HCT116 (cell line): ENCODE results near the gene SEBOX. TPM values are rescaled to one million over a fixed set of nuclear protein-coding genes. Genes with fewer than 3 reads are reported as not detected.

Experiments
- ATAC-seq: fragments of 200-7000 bp; cut with Tn5 transposase; 2 replicates; pipeline ENCODE4 v1.9.1; 2020; ENCODE audit warnings: mild to moderate bottlenecking, moderate library complexity
- BruUV-seq: library from RNA; stranded (reverse); fragments of 400-500 nt; replicated peaks from 2 replicates; lab custom pipeline; 2021; lab: Mats Ljungman, UMichigan
- CTCF ChIA-PET: fragments of 300-600 bp; sonication (Branson Sonifier 250); formaldehyde crosslinking; loops from one replicate; lab custom pipeline; 2021; ENCODE audit warnings: antibody characterized with exemption; lab: Charles Lee
- POLR2A ChIA-PET: fragments of 300-600, 350-600 bp; sonication (Branson Sonifier 250); formaldehyde crosslinking; loops from one replicate; lab custom pipeline; 2021; ENCODE audit warnings: antibody characterized with exemption; lab: Charles Lee
- RAD21 ChIA-PET, 2 experiments: fragments of 300-600 bp; sonication (Branson Sonifier 250); formaldehyde crosslinking; loops; one replicate each; lab custom pipeline; 2023; ENCODE audit warnings: low total read pairs in 2 of 2; ENCODE audit not compliant: uncharacterized antibody in 2 of 2, unreplicated experiment in 2 of 2, low non-redundant PET in 1 of 2; lab: Charles Lee
- DNase-seq: peaks from one replicate; pipeline ENCODE4 v3.0.0-alpha.2; 2010; ENCODE audit warnings: low read depth, low spot score
- H2AFZ ChIP-seq: fragments of 200-600 bp; shearing (Covaris generic), sonication (generic); 2 replicates; pipeline ENCODE4 v1.6.1; 2017; ENCODE audit warnings: low read depth, mixed run types, mixed read lengths, antibody characterized with exemption, low read length; ENCODE audit not compliant: poor library complexity, severe bottlenecking
- H3K27ac ChIP-seq: 2 replicates; pipeline ENCODE4 v1.5.1; 2012; ENCODE audit warnings: low read depth, low read length
- H3K27me3 ChIP-seq: fragments of 200-600 bp; sonication (generic); 2 replicates; pipeline ENCODE4 v1.6.1; 2016; ENCODE audit warnings: mixed run types, low read length, mixed read lengths; ENCODE audit not compliant: insufficient read depth
- H3K36me3 ChIP-seq, 2 experiments: fragments of 200-500 bp in 1 of 2; fragments of 200-600 bp in 1 of 2; sonication (Bioruptor generic) in 1 of 2; sonication (generic) in 1 of 2; 2 replicates each; pipeline versions ENCODE4 v1.5.1 to v1.6.1; 2014 to 2016; ENCODE audit warnings: low read length in 2 of 2, inconsistent platforms in 1 of 2, mixed read lengths in 1 of 2, mixed run types in 1 of 2; ENCODE audit not compliant: insufficient read depth in 2 of 2, control insufficient read depth in 1 of 2
- H3K4me1 ChIP-seq, 2 experiments: fragments of 200-600 bp in 1 of 2; sonication (generic) in 1 of 2; 2 replicates each; pipeline versions ENCODE4 v1.5.1 to v1.6.1; 2012 to 2017; ENCODE audit warnings: low read length in 2 of 2, inconsistent platforms in 1 of 2, mild to moderate bottlenecking in 1 of 2, mixed read lengths in 1 of 2, mixed run types in 1 of 2, moderate library complexity in 1 of 2; ENCODE audit not compliant: insufficient read depth in 2 of 2, control insufficient read depth in 1 of 2
- H3K4me2 ChIP-seq: fragments of 200-600 bp; sonication (generic); 2 replicates; pipeline ENCODE4 v1.6.1; 2017; ENCODE audit warnings: mixed run types, low read length, mixed read lengths
- H3K4me3 ChIP-seq, 2 experiments: fragments of 200-600 bp in 1 of 2; sonication (generic) in 1 of 2; replicated peaks in 1 of 2; 2 replicates each; pipeline ENCODE4 v1.5.1; 2011 to 2016; ENCODE audit warnings: low read length in 2 of 2, control low read depth in 1 of 2, low read depth in 1 of 2, mild to moderate bottlenecking in 1 of 2, mixed read lengths in 1 of 2, mixed run types in 1 of 2
- H3K79me2 ChIP-seq: fragments of 200-600 bp; sonication (generic); 2 replicates; pipeline ENCODE4 v1.6.1; 2017; ENCODE audit warnings: mild to moderate bottlenecking, mixed run types, low read length, moderate library complexity, mixed read lengths; ENCODE audit not compliant: insufficient read depth
- H3K9ac ChIP-seq: fragments of 200-600 bp; sonication (generic); 2 replicates; pipeline ENCODE4 v1.6.1; 2016; ENCODE audit warnings: low read length, mixed read lengths
- H3K9me2 ChIP-seq: fragments of 200-600 bp; sonication (generic), shearing (Covaris generic); 2 replicates; pipeline ENCODE4 v1.6.1; 2017; ENCODE audit warnings: mixed run types, mild to moderate bottlenecking, moderate library complexity; ENCODE audit not compliant: insufficient read depth
- H3K9me3 ChIP-seq, 2 experiments: fragments of 200-500 bp in 1 of 2; fragments of 200-600 bp in 1 of 2; sonication (Bioruptor generic) in 1 of 2; sonication (generic) in 1 of 2; 2 replicates each; pipeline ENCODE4 v1.6.1; 2014 to 2017; ENCODE audit warnings: low read length in 2 of 2, mixed read lengths in 2 of 2, inconsistent platforms in 1 of 2, low read depth in 1 of 2, mild to moderate bottlenecking in 1 of 2, mixed run types in 1 of 2, moderate library complexity in 1 of 2; ENCODE audit not compliant: control insufficient read depth in 1 of 2, insufficient read depth in 1 of 2
- H4K20me1 ChIP-seq: fragments of 200-600 bp; sonication (generic), shearing (Covaris generic); 2 replicates; pipeline ENCODE4 v1.6.1; 2017; ENCODE audit warnings: mixed run types, mild to moderate bottlenecking, moderate library complexity; ENCODE audit not compliant: insufficient read depth
- CEBPB ChIP-seq: IDR thresholded peaks from 2 replicates; pipeline ENCODE4 v1.6.1; 2012; ENCODE audit warnings: low read depth
- EZH2phosphoT487 ChIP-seq: fragments of 200-600 bp; IDR thresholded peaks from 2 replicates; pipeline ENCODE4 v1.6.1; 2018; ENCODE audit warnings: antibody characterized with exemption, borderline replicate concordance
- JUND ChIP-seq: IDR thresholded peaks from 2 replicates; pipeline ENCODE4 v1.6.1; 2012
- MAX ChIP-seq: IDR thresholded peaks from 2 replicates; pipeline ENCODE4 v1.6.1; 2012
- POLR2AphosphoS5 ChIP-seq: IDR thresholded peaks from 2 replicates; pipeline ENCODE4 v1.6.1; 2011; ENCODE audit warnings: mild to moderate bottlenecking, low read depth, low read length, moderate library complexity
- RAD21 ChIP-seq: IDR thresholded peaks from 2 replicates; pipeline ENCODE4 v1.6.1; 2012; ENCODE audit warnings: low read depth, mild to moderate bottlenecking
- SP1 ChIP-seq: IDR thresholded peaks from 2 replicates; pipeline ENCODE4 v1.6.1; 2012; ENCODE audit warnings: low read depth
- TCF7L2 ChIP-seq: IDR thresholded peaks from 2 replicates; pipeline ENCODE4 v1.7.0; 2011; ENCODE audit warnings: borderline replicate concordance, inconsistent platforms; ENCODE audit not compliant: insufficient read depth, insufficient read length; ENCODE audit errors: extremely low read depth
- ZFX ChIP-seq: fragments of 450-650 bp; IDR thresholded peaks from 2 replicates; pipeline ENCODE4 v1.6.1; 2017
- ZNF274 ChIP-seq: fragments of 200-500 bp; sonication (Bioruptor generic); IDR thresholded peaks from 2 replicates; pipeline ENCODE4 v1.6.1; 2014; ENCODE audit warnings: mild to moderate bottlenecking, low read depth, low read length, inconsistent platforms
- intact Hi-C: fragments of 100-400 bp; cut with micrococcal nuclease; formaldehyde crosslinking; loops from 2 replicates; pipeline ENCODE4 v1.10.0; 2022
- total RNA-seq: library from RNA; stranded (reverse); gene quantifications from one replicate; pipeline ENCODE4 v1.2.1, GENCODE V29; 2021; ENCODE audit not compliant: unreplicated experiment
- TF ChIP-seq, protein P1 (sequence below): IDR thresholded peaks from 2 replicates; pipeline ENCODE4 v1.6.1; 2011; ENCODE audit warnings: mild to moderate bottlenecking, low read length, moderate library complexity; ENCODE audit not compliant: insufficient replicate concordance; ENCODE audit errors: extremely low read depth
- TF ChIP-seq, protein P2 (sequence below): IDR thresholded peaks from 2 replicates; pipeline ENCODE4 v1.6.1; 2012
- TF ChIP-seq, protein P3 (sequence below), 3 experiments: fragments of 200-600 bp in 1 of 3; sonication (generic) in 1 of 3; IDR thresholded peaks in 2 of 3; conservative IDR thresholded peaks in 1 of 3; 2 replicates each; pipeline ENCODE4 v1.5.1; 2012 to 2017; ENCODE audit warnings: low read depth in 2 of 3, low read length in 2 of 3, antibody characterized with exemption in 1 of 3, borderline replicate concordance in 1 of 3, control low read depth in 1 of 3, mild to moderate bottlenecking in 1 of 3, mixed read lengths in 1 of 3, mixed run types in 1 of 3, moderate library complexity in 1 of 3; ENCODE audit not compliant: insufficient read depth in 1 of 3

Gene SEBOX
- total RNA-seq, 1 experiment from 2014 or later = not detected

- TF ChIP-seq ZNF274 (no peak), MAX (peak; percentile 69), POLR2AphosphoS5 (peak; percentile 97), JUND (no peak), EZH2phosphoT487 (no peak)
Measured at GRCh38 chr17:28357061-28357900, 7.7 kb downstream of the SEBOX start, which contains the start of gene POLDIP2 (continued).

GRCh38 chr17:28350271-28350670 lies 14.7 kb downstream of the SEBOX start:
- CTCF ChIA-PET = no interaction called here
- no peak overlapping the region for H3K4me3 ChIP-seq
- RAD21 ChIA-PET = no interaction called here
- H3K27ac ChIP-seq = no peak overlapping the region
- BruUV-seq = no TSS peak
- H3K27me3 ChIP-seq = no peaks in the 10 kb centered on the region
- H3K4me2 ChIP-seq = no peak overlapping the region
- no peaks in the 10 kb centered on the region for H3K9me3 ChIP-seq
- H4K20me1 ChIP-seq = no peaks in the 10 kb centered on the region
- POLR2A ChIA-PET = no interaction called here
- peaks cover 45 to 66% of the 10 kb centered on the region in 2 experiments for H3K36me3 ChIP-seq
- H3K79me2 ChIP-seq = peaks cover 10% of the 10 kb centered on the region; the same call in 1 of the 2 replicates
- no peak overlapping the region for H2AFZ ChIP-seq
- intact Hi-C loops = no loop called here
- no peak overlapping the region for H3K9ac ChIP-seq
- H3K9me2 ChIP-seq = no peaks in the 10 kb centered on the region
- no peak for ATAC-seq
- TF ChIP-seq SP1 (no peak), MAX (no peak), RAD21 (no peak), CEBPB (no peak), JUND (no peak), ZFX (no peak), TCF7L2 (no peak)
- TF ChIP-seq, protein P1, sequence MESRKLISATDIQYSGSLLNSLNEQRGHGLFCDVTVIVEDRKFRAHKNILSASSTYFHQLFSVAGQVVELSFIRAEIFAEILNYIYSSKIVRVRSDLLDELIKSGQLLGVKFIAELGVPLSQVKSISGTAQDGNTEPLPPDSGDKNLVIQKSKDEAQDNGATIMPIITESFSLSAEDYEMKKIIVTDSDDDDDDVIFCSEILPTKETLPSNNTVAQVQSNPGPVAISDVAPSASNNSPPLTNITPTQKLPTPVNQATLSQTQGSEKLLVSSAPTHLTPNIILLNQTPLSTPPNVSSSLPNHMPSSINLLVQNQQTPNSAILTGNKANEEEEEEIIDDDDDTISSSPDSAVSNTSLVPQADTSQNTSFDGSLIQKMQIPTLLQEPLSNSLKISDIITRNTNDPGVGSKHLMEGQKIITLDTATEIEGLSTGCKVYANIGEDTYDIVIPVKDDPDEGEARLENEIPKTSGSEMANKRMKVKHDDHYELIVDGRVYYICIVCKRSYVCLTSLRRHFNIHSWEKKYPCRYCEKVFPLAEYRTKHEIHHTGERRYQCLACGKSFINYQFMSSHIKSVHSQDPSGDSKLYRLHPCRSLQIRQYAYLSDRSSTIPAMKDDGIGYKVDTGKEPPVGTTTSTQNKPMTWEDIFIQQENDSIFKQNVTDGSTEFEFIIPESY = no peak
- TF ChIP-seq, protein P2, sequence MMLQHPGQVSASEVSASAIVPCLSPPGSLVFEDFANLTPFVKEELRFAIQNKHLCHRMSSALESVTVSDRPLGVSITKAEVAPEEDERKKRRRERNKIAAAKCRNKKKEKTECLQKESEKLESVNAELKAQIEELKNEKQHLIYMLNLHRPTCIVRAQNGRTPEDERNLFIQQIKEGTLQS = no peak
- TF ChIP-seq, protein P3, sequence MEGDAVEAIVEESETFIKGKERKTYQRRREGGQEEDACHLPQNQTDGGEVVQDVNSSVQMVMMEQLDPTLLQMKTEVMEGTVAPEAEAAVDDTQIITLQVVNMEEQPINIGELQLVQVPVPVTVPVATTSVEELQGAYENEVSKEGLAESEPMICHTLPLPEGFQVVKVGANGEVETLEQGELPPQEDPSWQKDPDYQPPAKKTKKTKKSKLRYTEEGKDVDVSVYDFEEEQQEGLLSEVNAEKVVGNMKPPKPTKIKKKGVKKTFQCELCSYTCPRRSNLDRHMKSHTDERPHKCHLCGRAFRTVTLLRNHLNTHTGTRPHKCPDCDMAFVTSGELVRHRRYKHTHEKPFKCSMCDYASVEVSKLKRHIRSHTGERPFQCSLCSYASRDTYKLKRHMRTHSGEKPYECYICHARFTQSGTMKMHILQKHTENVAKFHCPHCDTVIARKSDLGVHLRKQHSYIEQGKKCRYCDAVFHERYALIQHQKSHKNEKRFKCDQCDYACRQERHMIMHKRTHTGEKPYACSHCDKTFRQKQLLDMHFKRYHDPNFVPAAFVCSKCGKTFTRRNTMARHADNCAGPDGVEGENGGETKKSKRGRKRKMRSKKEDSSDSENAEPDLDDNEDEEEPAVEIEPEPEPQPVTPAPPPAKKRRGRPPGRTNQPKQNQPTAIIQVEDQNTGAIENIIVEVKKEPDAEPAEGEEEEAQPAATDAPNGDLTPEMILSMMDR (IDR thresholded peaks at IDR 0.05 in 2 of 3, conservative IDR thresholded peaks at IDR 0.05 in 1 of 3; ENCODE audit: borderline replicate concordance in 1 of 3, insufficient read depth in 1 of 3, low read depth in 2 of 3, low read length in 2 of 3) = no peak
- DNase-seq = no peak
- peaks cover 0 to 9% of the 10 kb centered on the region in 2 experiments; a peak in 2 of 4 replicates for H3K4me1 ChIP-seq
